Body of pancreas (tissue), 4 donors: Measurements from ENCODE around the gene PAGR1.

ENCODE experiments used
- CTCF ChIP-seq, 7 experiments: fragments of 450-650 bp in 4 of 7; fragments of 200-600 bp in 3 of 7; sonication (generic) in 3 of 7; IDR thresholded peaks; one replicate each; pipeline ENCODE4 v1.5.1; 2016 to 2019; ENCODE audit warnings: antibody characterized with exemption in 7 of 7
- POLR2A ChIP-seq, 3 donors: fragments of 450-650 bp; IDR thresholded peaks; one replicate each; pipeline ENCODE4 v1.6.1; 2016; ENCODE audit warnings: antibody characterized with exemption in 3 of 3, mild to moderate bottlenecking in 2 of 3

GRCh38 chr16:29860218-29860617 lies 44.3 kb downstream of the PAGR1 start:
- TF ChIP-seq CTCF (IDR thresholded peaks at IDR 0.05) (no peak), POLR2A (IDR thresholded peaks at IDR 0.05) (no peak)
